D721Med (cell line): ENCODE data around the gene LNX1.

Experiments used
- DNase-seq: peaks from one replicate; pipeline ENCODE4 v3.0.0; 2011; ENCODE audit warnings: low spot score; ENCODE audit not compliant: insufficient read length
- FAIRE-seq: peaks from 2 replicates; lab custom pipeline; 2011; peaks lifted over from hg19 to GRCh38; lab: Jason Lieb, UNC
- TF ChIP-seq, protein P1 (sequence below): IDR thresholded peaks from 2 replicates; pipeline ENCODE4 v1.5.1; 2012; ENCODE audit warnings: mild to moderate bottlenecking, control low read depth; ENCODE audit not compliant: insufficient read depth; ENCODE audit errors: missing control alignments

The LNX1 gene

DNA sequence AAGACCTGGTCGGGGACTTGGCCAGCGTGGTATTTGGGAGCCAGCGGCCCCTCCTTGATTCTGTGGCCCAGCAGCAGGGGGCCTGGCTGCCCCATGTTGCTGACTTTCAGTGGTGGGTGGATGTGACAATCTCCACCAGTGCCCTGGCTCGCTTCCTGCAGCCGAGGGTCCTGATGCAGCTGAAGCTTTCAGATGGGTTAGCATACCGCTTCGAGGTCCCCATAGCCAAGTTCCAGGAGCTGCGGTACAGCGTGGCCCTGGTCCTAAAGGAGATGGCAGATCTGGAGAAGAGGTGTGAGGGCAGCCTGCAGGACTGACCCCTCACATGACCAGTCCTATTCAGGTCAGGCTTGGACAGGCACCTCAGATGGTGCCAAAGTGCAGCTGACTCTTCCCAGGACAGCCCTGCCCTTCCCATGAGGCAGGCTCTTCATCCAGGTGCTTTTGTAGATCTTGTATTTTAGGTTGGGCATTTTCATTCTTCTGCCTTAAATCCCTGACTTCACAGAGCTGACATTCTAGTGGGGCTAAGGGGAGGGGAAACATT is 15.1 kb downstream of the LNX1 start:
- DNase-seq (no peak), FAIRE-seq (no peak)
- TF ChIP-seq, protein P1, sequence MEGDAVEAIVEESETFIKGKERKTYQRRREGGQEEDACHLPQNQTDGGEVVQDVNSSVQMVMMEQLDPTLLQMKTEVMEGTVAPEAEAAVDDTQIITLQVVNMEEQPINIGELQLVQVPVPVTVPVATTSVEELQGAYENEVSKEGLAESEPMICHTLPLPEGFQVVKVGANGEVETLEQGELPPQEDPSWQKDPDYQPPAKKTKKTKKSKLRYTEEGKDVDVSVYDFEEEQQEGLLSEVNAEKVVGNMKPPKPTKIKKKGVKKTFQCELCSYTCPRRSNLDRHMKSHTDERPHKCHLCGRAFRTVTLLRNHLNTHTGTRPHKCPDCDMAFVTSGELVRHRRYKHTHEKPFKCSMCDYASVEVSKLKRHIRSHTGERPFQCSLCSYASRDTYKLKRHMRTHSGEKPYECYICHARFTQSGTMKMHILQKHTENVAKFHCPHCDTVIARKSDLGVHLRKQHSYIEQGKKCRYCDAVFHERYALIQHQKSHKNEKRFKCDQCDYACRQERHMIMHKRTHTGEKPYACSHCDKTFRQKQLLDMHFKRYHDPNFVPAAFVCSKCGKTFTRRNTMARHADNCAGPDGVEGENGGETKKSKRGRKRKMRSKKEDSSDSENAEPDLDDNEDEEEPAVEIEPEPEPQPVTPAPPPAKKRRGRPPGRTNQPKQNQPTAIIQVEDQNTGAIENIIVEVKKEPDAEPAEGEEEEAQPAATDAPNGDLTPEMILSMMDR, result no peak

DNA sequence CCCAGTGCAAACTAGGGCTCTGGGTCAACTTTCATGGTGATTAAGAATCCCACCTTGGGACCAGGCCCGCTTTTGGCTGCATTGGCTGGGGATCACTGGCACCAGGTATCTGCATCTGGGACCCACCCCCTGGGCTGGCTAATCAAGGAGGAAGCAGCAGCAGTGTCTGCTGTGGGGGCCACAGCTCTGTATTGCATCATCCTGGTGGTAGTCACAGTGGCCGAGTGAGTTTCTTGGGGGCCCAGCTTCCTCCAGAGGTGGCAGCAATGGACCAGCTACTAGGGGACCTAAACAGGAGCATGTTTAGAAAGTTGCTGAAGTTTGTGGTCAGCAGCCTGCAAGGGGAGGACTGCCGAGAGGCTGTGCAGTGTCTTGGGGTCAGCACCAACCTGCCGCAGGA is 15.7 kb downstream of the LNX1 start:
- FAIRE-seq (no peak), DNase-seq (no peak)

GRCh38 chr4:53574528-53574927 is 16.8 kb downstream of the LNX1 start:
- FAIRE-seq, result no peak
- no peak for DNase-seq
- TF ChIP-seq, protein P1, result no peak

More for the DNA sequence above, 15.7 kb downstream of the LNX1 start:
- TF ChIP-seq, protein P1, result no peak

DNA sequence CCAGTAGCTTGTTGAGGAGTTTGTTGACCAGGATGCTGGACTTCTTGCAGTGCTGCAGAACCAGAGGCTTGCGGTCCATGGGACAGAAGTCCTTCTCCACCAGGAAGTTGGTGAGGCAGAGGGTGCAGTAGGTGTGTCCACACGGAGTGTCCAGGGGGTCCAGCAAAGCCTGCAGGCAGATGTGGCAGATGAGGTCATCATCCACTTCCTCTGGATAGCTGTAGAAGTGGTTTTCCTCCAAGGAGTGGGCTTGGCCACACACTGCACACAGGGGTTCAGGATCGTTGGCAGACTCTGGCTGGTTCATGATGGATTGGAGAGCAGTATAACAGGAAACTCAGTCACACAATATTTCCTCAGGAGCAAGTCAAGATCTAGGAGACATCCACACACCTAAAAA is 17.6 kb downstream of the LNX1 start:
- DNase-seq, result no peak

DNA sequence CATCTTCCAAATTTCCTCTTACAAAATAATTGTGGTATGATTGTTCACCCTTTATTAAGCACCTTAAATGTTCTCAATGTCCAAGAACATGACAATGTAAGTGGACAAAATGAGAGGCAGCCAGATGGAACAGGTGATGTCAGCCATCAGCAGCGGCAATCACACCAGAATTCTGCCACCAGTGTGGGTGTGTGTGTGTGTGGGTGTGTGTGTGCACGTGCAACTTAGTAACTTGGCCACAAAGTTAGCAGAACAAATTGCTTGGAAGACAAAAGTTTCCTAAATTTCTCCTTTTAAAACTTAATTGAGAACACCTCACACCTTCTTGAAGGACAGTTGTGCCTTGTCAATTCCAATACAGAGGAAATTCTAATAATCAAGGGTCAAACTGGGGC is 18.7 kb downstream of the LNX1 start:
- TF ChIP-seq, protein P1, result no peak

More for the DNA sequence above, 17.6 kb downstream of the LNX1 start:
- FAIRE-seq, result no peak
- TF ChIP-seq, protein P1, result no peak

DNA sequence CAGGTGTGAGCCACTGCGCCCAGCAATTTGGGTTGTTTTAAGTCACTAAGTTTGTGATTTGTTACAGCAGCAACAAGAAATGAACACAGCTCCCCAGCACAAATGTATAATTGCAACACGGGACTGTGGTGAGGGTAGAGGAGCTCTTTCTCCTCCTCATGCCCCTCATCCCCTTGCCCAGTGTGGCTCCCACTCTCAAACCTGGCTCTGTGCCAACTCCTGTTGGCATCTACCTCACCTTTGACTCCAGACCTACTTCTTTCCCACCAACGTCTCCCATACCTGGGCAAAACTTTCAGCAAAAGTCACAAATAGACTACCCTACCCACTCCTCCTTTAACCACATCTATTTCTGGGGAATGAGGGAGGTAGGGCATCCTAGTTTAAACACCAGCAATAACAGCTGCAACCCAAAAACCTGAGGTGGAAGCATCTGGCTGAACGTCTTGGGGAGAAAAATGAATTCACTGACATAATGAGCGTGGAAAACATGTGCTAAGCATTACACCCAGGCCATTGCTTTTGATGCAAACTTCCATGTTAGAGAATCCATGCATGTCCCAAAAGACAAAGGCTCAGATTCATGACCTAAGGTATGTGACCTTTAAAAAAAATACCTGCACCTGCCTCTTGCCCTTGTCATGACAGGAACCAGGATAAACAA is 19.2 kb downstream of the LNX1 start:
- FAIRE-seq (no peak), DNase-seq (no peak)
- TF ChIP-seq, protein P1, result no peak

More for the DNA sequence above, 18.7 kb downstream of the LNX1 start:
- DNase-seq (no peak), FAIRE-seq (no peak)

DNA sequence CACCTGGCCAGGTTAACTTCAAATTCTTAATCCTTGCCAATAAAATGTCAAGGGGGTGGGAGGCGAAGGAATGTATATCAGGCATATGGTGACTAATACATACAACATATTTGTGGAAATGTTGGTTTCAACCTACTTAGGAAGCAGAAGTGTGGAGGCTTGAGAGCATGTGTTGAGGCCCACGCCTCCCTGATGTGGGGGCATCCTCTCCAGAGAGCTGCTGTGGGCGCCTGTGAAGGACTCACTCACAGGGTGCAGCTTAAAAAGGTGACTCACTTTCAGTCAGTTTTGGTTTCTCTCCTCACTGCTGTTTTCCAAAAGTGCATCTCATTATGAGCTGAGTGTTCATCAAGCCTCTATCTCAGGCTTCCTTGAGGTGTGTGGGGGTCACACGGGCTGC is 27.5 kb downstream of the LNX1 start:
- FAIRE-seq (no peak), DNase-seq (no peak)
- TF ChIP-seq, protein P1, result no peak
